NCI-H2107 (cell line): ENCODE results near the gene CD177.
A peak's percentile ranks its signal among the peaks of the same experiment; 100 is the strongest.
"Not testable (repeated sequence)": the region's sequence is repeated elsewhere in the genome, so short reads cannot be mapped to it uniquely, and the experiment has no call there.

Source experiments
- DNase-seq: peaks from one replicate; lab custom pipeline; 2025; lab: John Stamatoyannopoulos, UW

The CD177 gene

DNA sequence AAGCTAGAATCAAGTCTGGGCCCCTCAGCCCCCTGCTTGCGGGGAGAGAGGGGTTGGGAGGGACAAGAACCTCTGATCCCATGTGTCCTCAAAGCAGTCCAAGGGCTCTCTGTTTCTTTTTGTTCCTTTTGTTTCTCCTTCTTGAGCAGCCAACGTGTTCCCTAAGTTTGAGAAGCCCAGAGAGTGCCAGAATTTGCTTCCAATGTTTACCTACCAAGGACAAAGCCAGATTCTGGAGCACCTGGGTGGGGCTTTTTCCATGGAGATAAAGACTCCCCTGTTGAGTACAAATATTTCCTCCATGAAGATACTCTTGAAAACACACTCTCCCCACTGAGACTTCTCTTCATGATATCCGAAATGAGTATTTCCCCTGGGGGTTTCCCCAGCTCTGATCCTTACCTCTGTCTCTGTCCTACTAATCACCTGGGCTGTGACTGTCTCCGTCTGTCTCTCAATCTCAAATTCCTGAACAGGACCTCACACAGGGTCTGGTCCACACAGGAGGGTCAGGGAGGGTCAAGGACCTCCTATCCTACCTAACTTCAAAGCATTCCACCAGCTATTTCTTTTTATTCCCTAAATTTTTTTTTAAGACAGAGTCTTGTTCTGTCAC lies 27.4 kb downstream of the CD177 start:
- DNase-seq: no peak

DNA sequence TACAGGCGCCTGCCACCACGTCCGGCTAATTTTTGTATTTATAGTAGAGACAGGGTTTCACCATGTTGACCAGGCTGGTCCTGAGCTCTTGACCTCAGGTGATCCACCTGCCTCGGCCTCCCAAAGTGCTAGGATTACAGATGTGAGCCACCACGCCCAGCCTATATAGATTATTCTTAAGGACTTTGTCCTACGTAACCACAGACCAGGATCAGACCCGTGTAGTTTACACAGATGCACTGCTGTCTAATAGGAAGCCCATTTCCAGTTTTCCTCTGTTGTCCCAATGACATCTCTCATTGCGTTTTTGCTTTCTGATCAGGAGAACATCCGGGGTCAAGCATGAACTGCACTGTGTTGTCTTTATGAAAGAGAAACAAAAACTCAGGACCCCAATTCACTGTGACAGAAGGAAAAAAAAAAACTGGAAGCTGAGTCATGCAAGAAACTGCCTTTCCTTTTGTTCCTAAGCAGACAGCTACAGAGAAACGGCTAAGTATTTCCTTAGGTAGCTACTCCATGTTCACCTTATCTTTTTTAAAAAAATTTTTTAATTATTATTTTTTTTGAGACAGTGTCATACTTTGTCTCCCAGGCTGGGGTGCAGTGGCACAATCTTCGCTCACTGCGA lies 29.2 kb downstream of the CD177 start:
- DNase-seq: not testable (repeated sequence)

DNA sequence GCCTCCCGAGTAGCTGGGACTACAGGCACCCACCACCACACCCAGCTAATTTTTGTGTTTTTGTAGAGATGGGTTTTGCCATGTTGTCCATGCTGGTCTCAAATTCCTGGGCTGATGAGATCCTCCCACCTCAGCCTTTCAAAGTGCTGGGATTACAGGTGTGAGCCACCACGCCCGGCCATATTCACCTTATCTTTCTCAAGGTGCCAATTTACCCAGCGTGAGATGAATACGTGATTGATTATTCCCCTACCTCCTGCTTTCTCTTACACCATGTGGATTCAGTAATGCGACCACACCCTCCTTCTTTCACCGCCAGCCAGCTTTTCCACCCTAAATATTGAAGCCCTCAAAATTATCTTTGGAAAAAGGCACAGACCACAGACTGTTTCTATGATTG lies 29.8 kb downstream of the CD177 start:
- not testable (repeated sequence) for DNase-seq

DNA sequence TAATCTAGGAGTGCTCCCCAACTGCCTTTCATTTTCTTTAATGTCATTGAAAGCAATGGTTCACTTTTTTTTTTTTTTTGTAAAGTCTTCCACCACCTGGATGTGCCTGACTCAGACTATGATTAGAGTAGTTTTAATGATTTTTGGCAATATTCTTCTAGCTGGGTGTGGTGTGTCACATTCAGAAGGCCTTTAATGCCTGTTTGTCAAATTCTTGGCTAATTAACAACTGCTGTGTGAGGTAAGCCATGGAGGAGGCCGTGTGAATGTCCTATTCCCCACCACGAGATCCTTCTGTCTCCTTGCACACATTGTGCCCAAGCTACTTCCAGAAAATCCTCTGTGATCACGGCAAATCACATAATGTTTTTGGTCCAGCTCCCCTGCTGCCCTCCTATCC lies 30.3 kb downstream of the CD177 start:
- DNase-seq: not testable (repeated sequence)

DNA sequence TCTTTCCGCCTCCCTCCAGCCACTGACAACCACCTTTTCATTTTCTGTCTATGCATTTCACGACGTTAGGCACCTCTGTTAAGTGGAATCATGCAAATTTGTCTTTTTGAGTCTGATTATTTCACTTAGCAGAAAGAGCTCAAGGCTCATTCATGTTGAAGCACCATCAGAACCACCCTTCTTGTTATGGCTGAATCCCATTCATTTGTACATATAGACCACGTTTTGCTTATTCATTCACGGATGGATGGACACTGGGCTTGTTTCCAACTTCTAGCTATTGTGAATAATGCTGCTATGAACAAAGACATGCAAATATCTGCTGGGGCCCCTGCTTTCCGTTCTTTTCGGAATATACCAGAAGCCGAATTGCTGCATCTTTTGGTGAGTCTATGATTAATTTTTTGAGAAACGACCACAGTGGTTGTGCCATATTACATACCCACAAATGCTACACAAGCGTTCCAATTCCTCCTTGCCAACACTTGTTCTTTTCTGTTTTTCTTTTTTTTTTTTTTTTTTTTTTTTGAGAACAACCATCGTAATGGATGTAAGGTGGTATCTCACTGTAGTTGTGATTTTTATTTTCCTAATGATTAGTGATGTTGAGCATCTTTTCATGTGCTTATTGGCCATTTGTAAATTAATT lies 37.5 kb downstream of the CD177 start:
- peak; percentile 43 for DNase-seq

DNA sequence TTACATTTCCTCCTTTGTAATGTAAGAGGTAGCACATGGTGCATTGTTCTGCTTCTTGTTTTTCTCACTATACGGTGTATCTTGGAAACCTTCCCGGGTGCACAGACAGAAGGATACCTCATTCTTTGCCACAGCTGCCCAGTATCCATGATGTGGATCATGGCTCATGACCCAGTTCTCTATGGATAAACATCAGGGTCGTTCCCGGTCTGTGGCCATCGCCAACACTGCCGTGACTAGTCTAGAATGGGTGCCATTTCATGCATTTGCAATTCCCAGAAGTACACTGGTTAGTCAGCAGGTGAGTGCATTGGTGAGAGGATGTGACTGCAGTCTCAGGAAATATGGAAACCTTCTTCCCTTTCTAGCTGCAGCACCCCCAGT lies 38.1 kb downstream of the CD177 start:
- not testable (repeated sequence) for DNase-seq

GRCh38 chr19:43393501-43393900 lies 40.0 kb downstream of the CD177 start:
- not testable (repeated sequence) for DNase-seq

- DNase-seq: no peak
Observed at GRCh38 chr19:43395561-43395960, 42.1 kb downstream of the CD177 start.

GRCh38 chr19:43406297-43406696 lies 52.8 kb downstream of the CD177 start:
- no peak for DNase-seq

DNA sequence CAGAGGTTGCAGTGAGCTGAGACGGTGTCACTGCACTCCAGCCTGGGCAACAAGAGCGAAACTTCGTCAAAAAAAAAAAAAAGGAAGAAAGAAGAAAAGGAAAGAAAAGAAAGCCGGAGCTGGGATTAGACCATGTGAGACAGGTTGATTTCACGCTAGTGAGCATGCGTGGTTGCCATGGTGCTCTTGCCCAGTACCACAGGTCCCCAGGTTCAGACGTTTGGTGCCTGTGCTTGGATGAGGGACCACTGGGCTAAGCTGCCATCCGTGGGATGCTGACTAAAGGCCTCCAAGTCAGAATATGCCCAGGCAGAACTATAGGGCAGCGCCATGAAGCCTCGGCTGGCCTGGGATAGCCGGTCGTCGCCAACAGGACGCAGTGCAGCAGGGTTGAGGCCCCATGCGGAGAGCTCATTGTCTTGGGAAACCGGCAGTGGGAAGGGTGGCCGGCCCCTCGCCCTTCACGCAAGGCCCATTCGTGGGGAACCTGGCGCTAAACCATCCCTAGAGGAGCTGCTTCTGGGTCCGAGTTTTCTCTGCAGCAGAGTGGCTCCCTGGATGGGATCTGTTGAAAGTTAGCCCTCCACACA lies 54.0 kb downstream of the CD177 start:
- DNase-seq: no peak

DNA sequence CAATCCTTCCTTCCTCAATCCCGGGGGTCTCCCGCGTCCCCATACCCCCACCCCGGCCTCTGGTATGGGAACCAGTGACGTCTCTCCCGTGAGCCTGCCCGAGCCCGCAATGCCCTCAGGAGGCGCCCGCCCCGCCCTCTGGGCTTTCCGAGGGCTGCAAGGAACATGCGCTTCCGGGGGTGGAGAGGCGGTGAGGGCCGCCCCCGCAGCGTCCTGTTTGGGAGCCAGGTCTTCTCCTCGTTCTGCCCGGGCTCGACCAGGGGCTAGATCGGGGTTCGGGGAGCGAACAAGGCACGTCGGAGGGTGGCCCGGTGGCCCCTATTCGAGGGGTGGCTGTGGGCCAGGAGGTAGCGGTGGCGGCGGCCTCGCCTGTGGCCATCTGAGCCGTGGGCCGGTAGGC lies 54.6 kb downstream of the CD177 start:
- no peak for DNase-seq

GRCh38 chr19:43409415-43409814 lies 55.9 kb downstream of the CD177 start:
- DNase-seq: no peak

- DNase-seq: no peak
Observed at GRCh38 chr19:43412441-43412840, 59.0 kb downstream of the CD177 start.
